HG03442 (cell line): ENCODE data around the gene PHACTR1.
"Not testable (repeated sequence)": the region's sequence is repeated elsewhere in the genome, so short reads cannot be mapped to it uniquely, and the experiment has no call there.

Experiments used
- ATAC-seq: cut with Tn5 transposase; IDR thresholded peaks from one replicate; pipeline ENCODE4 v1.9.1; 2021; ENCODE audit warnings: mild to moderate bottlenecking, moderate library complexity; ENCODE audit not compliant: unreplicated experiment

Gene PHACTR1

GRCh38 chr6:12943549-12943948, 227.0 kb downstream of the PHACTR1 start:
- ATAC-seq = no peak

GRCh38 chr6:12944001-12944400, 227.4 kb downstream of the PHACTR1 start:
- ATAC-seq = no peak

- ATAC-seq = not testable (repeated sequence)
These were observed 228.0 kb downstream of the PHACTR1 start for GRCh38 chr6:12944528-12944927.

GRCh38 chr6:12947151-12947871, 230.7 kb downstream of the PHACTR1 start:
- ATAC-seq = no peak

- ATAC-seq = no peak
These were observed 231.4 kb downstream of the PHACTR1 start for GRCh38 chr6:12947967-12948366.

GRCh38 chr6:12950976-12951375, 234.4 kb downstream of the PHACTR1 start:
- no peak for ATAC-seq

GRCh38 chr6:12951415-12951814, 234.8 kb downstream of the PHACTR1 start:
- ATAC-seq = no peak

GRCh38 chr6:12952318-12952717, 235.8 kb downstream of the PHACTR1 start:
- ATAC-seq = no peak

GRCh38 chr6:12955956-12956355, 239.4 kb downstream of the PHACTR1 start:
- ATAC-seq = no peak

GRCh38 chr6:12956991-12957320, 240.4 kb downstream of the PHACTR1 start:
- ATAC-seq = no peak

GRCh38 chr6:12957321-12958051, 240.9 kb downstream of the PHACTR1 start:
- no peak for ATAC-seq

- no peak for ATAC-seq
These were observed 241.6 kb downstream of the PHACTR1 start for GRCh38 chr6:12958052-12958706.

GRCh38 chr6:12961761-12962160, 245.2 kb downstream of the PHACTR1 start:
- ATAC-seq = no peak

GRCh38 chr6:12962529-12962928, 246.0 kb downstream of the PHACTR1 start:
- ATAC-seq = no peak

GRCh38 chr6:12962987-12963386, 246.4 kb downstream of the PHACTR1 start:
- no peak for ATAC-seq

GRCh38 chr6:12963567-12963966, 247.0 kb downstream of the PHACTR1 start:
- no peak for ATAC-seq

GRCh38 chr6:12967686-12968085, 251.1 kb downstream of the PHACTR1 start:
- no peak for ATAC-seq

GRCh38 chr6:12968290-12968689, 251.7 kb downstream of the PHACTR1 start:
- ATAC-seq = no peak

GRCh38 chr6:12968839-12969558, 252.4 kb downstream of the PHACTR1 start:
- ATAC-seq = no peak

GRCh38 chr6:12969966-12970365, 253.4 kb downstream of the PHACTR1 start:
- no peak for ATAC-seq

- ATAC-seq = no peak
These were observed 256.8 kb downstream of the PHACTR1 start for GRCh38 chr6:12973386-12973785.
